GM12864 (cell line): ENCODE results near the gene USP35.
A peak's percentile ranks its signal among the peaks of the same experiment; 100 is the strongest.

Experiments
- DNase-seq: peaks from one replicate; pipeline ENCODE4 v3.0.0-alpha.2; 2011; ENCODE audit warnings: low read depth
- H3K4me3 ChIP-seq: 2 replicates; pipeline ENCODE4 v1.5.1; 2011; ENCODE audit warnings: mild to moderate bottlenecking, low read depth, low read length, control low read depth
- TF ChIP-seq, protein P1 (sequence below): IDR thresholded peaks from 2 replicates; pipeline ENCODE4 v1.5.1; 2011; ENCODE audit warnings: low read depth, mild to moderate bottlenecking, moderate library complexity, low read length, control low read depth, inconsistent platforms; ENCODE audit errors: missing control alignments

Gene USP35, protein sequence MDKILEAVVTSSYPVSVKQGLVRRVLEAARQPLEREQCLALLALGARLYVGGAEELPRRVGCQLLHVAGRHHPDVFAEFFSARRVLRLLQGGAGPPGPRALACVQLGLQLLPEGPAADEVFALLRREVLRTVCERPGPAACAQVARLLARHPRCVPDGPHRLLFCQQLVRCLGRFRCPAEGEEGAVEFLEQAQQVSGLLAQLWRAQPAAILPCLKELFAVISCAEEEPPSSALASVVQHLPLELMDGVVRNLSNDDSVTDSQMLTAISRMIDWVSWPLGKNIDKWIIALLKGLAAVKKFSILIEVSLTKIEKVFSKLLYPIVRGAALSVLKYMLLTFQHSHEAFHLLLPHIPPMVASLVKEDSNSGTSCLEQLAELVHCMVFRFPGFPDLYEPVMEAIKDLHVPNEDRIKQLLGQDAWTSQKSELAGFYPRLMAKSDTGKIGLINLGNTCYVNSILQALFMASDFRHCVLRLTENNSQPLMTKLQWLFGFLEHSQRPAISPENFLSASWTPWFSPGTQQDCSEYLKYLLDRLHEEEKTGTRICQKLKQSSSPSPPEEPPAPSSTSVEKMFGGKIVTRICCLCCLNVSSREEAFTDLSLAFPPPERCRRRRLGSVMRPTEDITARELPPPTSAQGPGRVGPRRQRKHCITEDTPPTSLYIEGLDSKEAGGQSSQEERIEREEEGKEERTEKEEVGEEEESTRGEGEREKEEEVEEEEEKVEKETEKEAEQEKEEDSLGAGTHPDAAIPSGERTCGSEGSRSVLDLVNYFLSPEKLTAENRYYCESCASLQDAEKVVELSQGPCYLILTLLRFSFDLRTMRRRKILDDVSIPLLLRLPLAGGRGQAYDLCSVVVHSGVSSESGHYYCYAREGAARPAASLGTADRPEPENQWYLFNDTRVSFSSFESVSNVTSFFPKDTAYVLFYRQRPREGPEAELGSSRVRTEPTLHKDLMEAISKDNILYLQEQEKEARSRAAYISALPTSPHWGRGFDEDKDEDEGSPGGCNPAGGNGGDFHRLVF

GRCh38 chr11:78188286-78189173 lies at the start of gene USP35, which contains the start of gene KCTD21:
Gene USP35 (plus strand): TSS chr11:78188919. CDS start chr11:78196246, 7,327 bp downstream.
Gene KCTD21 (minus strand): TSS chr11:78188626. CDS start chr11:78174554, 14,072 bp downstream.
- peak; percentile 87 for DNase-seq
- TF ChIP-seq, protein P1, sequence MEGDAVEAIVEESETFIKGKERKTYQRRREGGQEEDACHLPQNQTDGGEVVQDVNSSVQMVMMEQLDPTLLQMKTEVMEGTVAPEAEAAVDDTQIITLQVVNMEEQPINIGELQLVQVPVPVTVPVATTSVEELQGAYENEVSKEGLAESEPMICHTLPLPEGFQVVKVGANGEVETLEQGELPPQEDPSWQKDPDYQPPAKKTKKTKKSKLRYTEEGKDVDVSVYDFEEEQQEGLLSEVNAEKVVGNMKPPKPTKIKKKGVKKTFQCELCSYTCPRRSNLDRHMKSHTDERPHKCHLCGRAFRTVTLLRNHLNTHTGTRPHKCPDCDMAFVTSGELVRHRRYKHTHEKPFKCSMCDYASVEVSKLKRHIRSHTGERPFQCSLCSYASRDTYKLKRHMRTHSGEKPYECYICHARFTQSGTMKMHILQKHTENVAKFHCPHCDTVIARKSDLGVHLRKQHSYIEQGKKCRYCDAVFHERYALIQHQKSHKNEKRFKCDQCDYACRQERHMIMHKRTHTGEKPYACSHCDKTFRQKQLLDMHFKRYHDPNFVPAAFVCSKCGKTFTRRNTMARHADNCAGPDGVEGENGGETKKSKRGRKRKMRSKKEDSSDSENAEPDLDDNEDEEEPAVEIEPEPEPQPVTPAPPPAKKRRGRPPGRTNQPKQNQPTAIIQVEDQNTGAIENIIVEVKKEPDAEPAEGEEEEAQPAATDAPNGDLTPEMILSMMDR: no peak
- H3K4me3 ChIP-seq: peak within 1 kb of the TSS; percentile 64

DNA sequence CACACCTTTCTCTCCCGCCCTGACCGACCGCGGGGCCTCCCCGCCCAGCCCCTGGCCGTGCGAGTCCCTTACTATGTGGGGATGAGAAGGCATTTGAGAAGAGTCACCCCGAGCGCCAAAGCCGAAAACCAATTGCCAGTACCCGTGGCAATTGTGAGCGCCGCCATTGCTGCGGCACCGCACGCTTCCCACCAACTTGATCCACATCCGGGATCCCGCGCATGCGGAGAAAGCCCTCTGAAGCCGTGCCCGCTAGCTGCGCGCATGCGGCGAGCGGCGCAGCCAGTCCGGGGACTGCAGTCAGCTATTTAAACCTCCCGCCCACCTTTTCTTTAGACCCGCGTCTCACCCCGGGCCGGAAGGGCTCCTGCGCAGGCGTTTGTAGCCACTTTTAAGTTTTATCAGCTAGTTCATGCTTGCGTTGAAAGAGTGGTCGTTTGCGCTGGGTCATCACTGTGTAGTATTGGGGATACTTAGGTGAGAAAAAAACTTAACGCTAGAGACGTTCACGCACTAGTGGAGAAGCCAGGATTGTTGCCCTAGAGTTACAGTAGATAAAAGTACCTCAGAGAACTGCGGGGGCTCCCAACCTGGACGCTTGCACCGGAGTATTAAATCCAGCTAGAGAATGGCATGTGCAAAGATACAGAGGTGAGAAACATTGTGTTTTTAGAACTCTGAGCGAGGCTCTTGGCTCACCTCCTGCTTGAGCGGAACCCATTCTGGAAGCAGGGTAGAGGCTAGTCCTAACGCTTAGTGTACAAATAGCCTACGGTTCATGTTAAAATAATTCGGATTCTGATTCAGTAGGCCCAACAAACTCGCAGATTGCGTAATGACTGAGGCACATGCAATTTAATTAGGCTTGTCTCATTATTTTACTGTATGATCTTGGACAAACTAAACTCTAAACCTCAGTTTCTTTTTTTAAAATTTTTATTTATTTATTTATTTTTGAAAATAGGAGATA lies 49.0 kb upstream of the USP35 start, which contains the start of gene ALG8:
Gene ALG8, minus strand, starts transcription at position 205 of the 970 bp plus-strand sequence. Its CDS starts 38 bp downstream, at position 167.
- peak; percentile 91 for DNase-seq
- TF ChIP-seq, protein P1: no peak
- peak within 1 kb of the TSS; percentile 77 for H3K4me3 ChIP-seq

DNA sequence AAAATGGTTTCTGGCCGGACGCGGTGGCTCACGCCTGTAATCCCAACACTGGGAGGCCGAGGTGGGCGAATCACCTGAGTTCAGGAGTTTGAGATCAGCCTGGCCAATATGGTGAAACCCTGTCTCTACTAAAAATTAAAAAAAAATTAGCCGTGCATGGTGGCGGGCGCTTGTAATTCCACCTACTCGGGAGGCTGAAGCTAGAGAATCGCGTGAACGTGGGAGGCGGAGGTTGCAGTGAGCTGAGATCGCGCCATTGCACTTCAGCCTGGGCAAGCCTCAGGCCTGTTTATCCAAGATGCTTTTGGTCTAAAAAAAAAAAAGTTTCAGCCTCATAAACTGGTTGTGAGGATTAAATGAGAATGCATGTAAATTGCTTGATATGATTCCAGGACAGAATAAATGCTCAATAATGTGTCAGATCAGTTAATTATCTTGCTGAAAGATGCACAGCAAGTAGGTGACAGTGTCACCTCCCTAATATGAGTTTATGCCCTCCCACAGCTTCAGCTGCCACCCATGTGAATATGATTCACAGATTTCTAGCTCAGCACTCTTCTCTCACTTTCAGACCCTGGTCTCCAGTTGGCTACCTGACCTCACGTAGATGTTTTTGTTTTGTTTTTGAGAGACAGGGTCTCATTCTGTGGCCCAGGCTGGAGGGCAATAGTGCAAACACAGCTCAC lies 48.2 kb upstream of the USP35 start:
- peak overlapping the region; percentile 77 for H3K4me3 ChIP-seq
- no peak for DNase-seq
- TF ChIP-seq, protein P1: no peak

DNA sequence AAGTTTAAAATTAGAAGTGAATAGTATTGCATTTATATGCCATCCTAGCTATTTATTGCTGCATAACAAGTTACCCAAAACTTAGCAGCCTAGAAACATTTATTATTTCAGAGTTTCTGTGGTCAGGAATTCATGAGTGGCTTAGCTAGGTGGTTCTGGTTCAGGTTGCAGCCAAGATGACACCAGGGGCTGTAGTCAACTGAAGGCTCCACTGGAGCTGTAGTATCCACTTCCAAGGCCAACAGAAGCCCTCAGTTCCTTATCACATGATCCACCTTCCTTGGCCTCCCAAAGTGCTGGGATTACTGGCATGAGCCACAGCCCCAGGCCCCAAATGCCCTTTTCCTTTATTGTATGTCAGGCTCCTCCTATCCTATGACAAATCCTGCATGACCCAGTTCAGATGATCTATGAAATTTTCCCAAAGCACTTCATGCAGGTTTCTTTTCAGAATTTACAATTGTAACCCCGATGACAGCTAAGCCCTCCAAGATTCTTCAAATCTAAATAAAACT lies 43.2 kb upstream of the USP35 start:
- DNase-seq: no peak
- TF ChIP-seq, protein P1: no peak
- no peak overlapping the region for H3K4me3 ChIP-seq

- no peak overlapping the region for H3K4me3 ChIP-seq
- TF ChIP-seq, protein P1: no peak
- no peak for DNase-seq
Observed at GRCh38 chr11:78147807-78148206, 40.9 kb upstream of the USP35 start.
